Vagina (tissue), 2 donors: ENCODE measurements around the gene PKD1.

Experiments used
- POLR2A ChIP-seq, 2 donors: fragments of 450-650 bp; IDR thresholded peaks; one replicate each; pipeline ENCODE4 v1.6.1; 2017; ENCODE audit warnings: antibody characterized with exemption in 2 of 2, mild to moderate bottlenecking in 2 of 2, moderate library complexity in 2 of 2
- POLR2AphosphoS5 ChIP-seq, 2 donors: sonication (generic); formaldehyde crosslinking; IDR thresholded peaks; one replicate each; pipeline ENCODE4 v1.9.0; 2017; ENCODE audit warnings: antibody characterized with exemption in 2 of 2, mild to moderate bottlenecking in 2 of 2, low read depth in 1 of 2; ENCODE audit not compliant: insufficient read depth in 1 of 2

- no peak for TF ChIP-seq POLR2A (IDR thresholded peaks at IDR 0.05)
- TF ChIP-seq POLR2AphosphoS5 (IDR thresholded peaks at IDR 0.05; ENCODE audit: insufficient read depth in 1 of 2, low read depth in 1 of 2), result no peak
Observed at GRCh38 chr16:2083876-2084780, 51.6 kb downstream of the PKD1 start.
